CD4-positive, alpha-beta memory T cell (primary cell): ENCODE measurements around the gene SUN1. TPM values are rescaled to one million over a fixed set of nuclear protein-coding genes. Genes with fewer than 3 reads are reported as not detected.

ENCODE experiments used
- CTCF ChIA-PET: fragments of 350-600 bp; sonication (Branson Sonifier 250); formaldehyde crosslinking; loops from one replicate; lab custom pipeline; 2021; ENCODE audit warnings: inconsistent platforms; ENCODE audit not compliant: partially characterized antibody; lab: Charles Lee
- POLR2A ChIA-PET: fragments of 350-600 bp; sonication (Branson Sonifier 250); formaldehyde crosslinking; loops from one replicate; lab custom pipeline; 2021; ENCODE audit not compliant: partially characterized antibody; lab: Charles Lee
- DNase-seq, 5 donors: peaks; one replicate each; pipeline versions ENCODE4 v3.0.0 to v3.0.0-alpha.2; 2020 to 2022; ENCODE audit warnings: mixed read lengths in 1 of 5
- H3K27ac ChIP-seq: one replicate; pipeline ENCODE4 v1.7.0; 2013; ENCODE audit warnings: low read depth, low read length
- H3K27me3 ChIP-seq: 2 replicates; pipeline ENCODE4 v1.7.0; 2013; ENCODE audit warnings: mild to moderate bottlenecking, low read length, moderate library complexity; ENCODE audit not compliant: insufficient read depth
- H3K36me3 ChIP-seq: 2 replicates; pipeline ENCODE4 v1.7.0; 2013; ENCODE audit warnings: mild to moderate bottlenecking, low read length, moderate library complexity; ENCODE audit not compliant: insufficient read depth
- H3K4me1 ChIP-seq: 2 replicates; pipeline ENCODE4 v1.7.0; 2013; ENCODE audit warnings: mild to moderate bottlenecking, low read length, moderate library complexity; ENCODE audit not compliant: insufficient read depth
- H3K4me3 ChIP-seq, 2 donors: one replicate each; pipeline ENCODE4 v1.7.0; 2013; ENCODE audit warnings: low read length in 2 of 2, mild to moderate bottlenecking in 1 of 2
- H3K9me3 ChIP-seq, 2 donors: one replicate each; pipeline ENCODE4 v1.7.0; 2013; ENCODE audit warnings: low read length in 2 of 2, control low read depth in 1 of 2; ENCODE audit not compliant: control insufficient read depth in 1 of 2
- H3K27ac Mint-ChIP-seq, 7 donors: one replicate each; pipeline ENCODE4 v1.8.0; 2020 to 2021; ENCODE audit warnings: mixed read lengths in 7 of 7, mild to moderate bottlenecking in 6 of 7, inconsistent platforms in 3 of 7, moderate library complexity in 3 of 7
- H3K27me3 Mint-ChIP-seq, 2 donors: one replicate each; pipeline ENCODE4 v1.8.0; 2020 to 2021; ENCODE audit warnings: mixed read lengths in 2 of 2
- H3K36me3 Mint-ChIP-seq, 2 donors: one replicate each; pipeline ENCODE4 v1.8.0; 2020 to 2021; ENCODE audit warnings: mixed read lengths in 2 of 2, inconsistent platforms in 1 of 2, mild to moderate bottlenecking in 1 of 2
- H3K4me1 Mint-ChIP-seq, 4 donors: one replicate each; pipeline ENCODE4 v1.8.0; 2020 to 2021; ENCODE audit warnings: mixed read lengths in 4 of 4, mild to moderate bottlenecking in 1 of 4
- H3K4me3 Mint-ChIP-seq, 8 donors: one replicate each; pipeline ENCODE4 v1.8.0; 2020 to 2021; ENCODE audit warnings: mixed read lengths in 8 of 8, mild to moderate bottlenecking in 7 of 8, moderate library complexity in 6 of 8, inconsistent platforms in 3 of 8
- H3K9me3 Mint-ChIP-seq, 8 donors: one replicate each; pipeline ENCODE4 v1.8.0; 2020 to 2021; ENCODE audit warnings: mixed read lengths in 8 of 8, mild to moderate bottlenecking in 5 of 8, inconsistent platforms in 3 of 8, moderate library complexity in 1 of 8
- intact Hi-C: fragments of 100-400 bp; cut with micrococcal nuclease; formaldehyde crosslinking; loops from one replicate; pipeline ENCODE4 v1.15.1; 2023
- polyA plus RNA-seq, 2 donors: library from polyadenylated mRNA; unstranded; fragments of 300-500 nt; fragmentation: Illumina TruSeq; gene quantifications; one replicate each; pipeline ENCODE4 v1.2.3, GENCODE V29; 2021
- total RNA-seq, 2 experiments: library from RNA; stranded (reverse); gene quantifications; one replicate each; pipeline ENCODE4 v1.2.3, GENCODE V29; 2021

The SUN1 gene
- total and polyA plus RNA-seq, 4 experiments from 2014 or later: 53.7 to 210 (median 131) TPM

GRCh38 chr7:835021-835420, 2.7 kb downstream of the SUN1 start:
- no peaks in the 10 kb centered on the region for H3K9me3 Mint-ChIP-seq
- H3K36me3 ChIP-seq: peaks cover 3% of the 10 kb centered on the region
- peaks cover 9 to 48% of the 10 kb centered on the region in 2 donors for H3K36me3 Mint-ChIP-seq
- CTCF ChIA-PET: interaction anchor here (1.0 kb wide), 1 partner anchor 38 kb away, joined by 3 read pairs; no protein-coding TSS in a partner anchor
- intact Hi-C loops: no loop called here
- no peaks in the 10 kb centered on the region for H3K9me3 ChIP-seq
- no peak overlapping the region for H3K4me3 Mint-ChIP-seq
- no peaks in the 10 kb centered on the region for H3K27me3 Mint-ChIP-seq
- no peak for DNase-seq
- peaks cover 40% of the 10 kb centered on the region for H3K4me1 ChIP-seq
- no peaks in the 10 kb centered on the region for H3K27me3 ChIP-seq
- H3K27ac ChIP-seq: no peak overlapping the region
- no peak overlapping the region for H3K4me3 ChIP-seq
- POLR2A ChIA-PET: no interaction called here
- H3K4me1 Mint-ChIP-seq: peaks cover 29 to 61% (median 49%) of the 10 kb centered on the region in 4 donors
- H3K27ac Mint-ChIP-seq: peak overlapping the region in 3 of 7 donors; percentile 32 to 63 (median 57)

- H3K9me3 ChIP-seq: no peaks in the 10 kb centered on the region
- peaks cover 33% of the 10 kb centered on the region for H3K4me1 ChIP-seq
- no peak overlapping the region for H3K27ac ChIP-seq
- DNase-seq: no peak
- peaks cover 12 to 51% of the 10 kb centered on the region in 2 donors for H3K36me3 Mint-ChIP-seq
- peaks cover 23 to 54% (median 41%) of the 10 kb centered on the region in 4 donors for H3K4me1 Mint-ChIP-seq
- no peaks in the 10 kb centered on the region for H3K9me3 Mint-ChIP-seq
- H3K27ac Mint-ChIP-seq: peak overlapping the region in 6 of 7 donors; percentile 32 to 87 (median 60)
- CTCF ChIA-PET: no interaction called here
- intact Hi-C loops: no loop called here
- POLR2A ChIA-PET: no interaction called here
- no peak overlapping the region for H3K4me3 ChIP-seq
- H3K4me3 Mint-ChIP-seq: peak overlapping the region in 4 of 8 donors; percentile 10 to 70 (median 38)
- no peaks in the 10 kb centered on the region for H3K27me3 ChIP-seq
- H3K36me3 ChIP-seq: peaks cover 6% of the 10 kb centered on the region
- H3K27me3 Mint-ChIP-seq: no peaks in the 10 kb centered on the region
Measured at GRCh38 chr7:835485-836401, 3.5 kb downstream of the SUN1 start.

GRCh38 chr7:836429-836828, 4.2 kb downstream of the SUN1 start:
- Histone ChIP-seq H3K4me1 (peaks cover 26% of the 10 kb centered on the region), H3K4me3 (no peak overlapping the region), H3K27me3 (no peaks in the 10 kb centered on the region), H3K27ac (no peak overlapping the region), H3K36me3 (peaks cover 6% of the 10 kb centered on the region), H3K9me3 (no peaks in the 10 kb centered on the region)
- peaks cover 15 to 52% of the 10 kb centered on the region in 2 donors for H3K36me3 Mint-ChIP-seq
- peaks cover 18 to 47% (median 36%) of the 10 kb centered on the region in 4 donors for H3K4me1 Mint-ChIP-seq
- no peak overlapping the region for H3K4me3 Mint-ChIP-seq
- DNase-seq: no peak
- H3K27ac Mint-ChIP-seq: peak overlapping the region; percentile 8 to 81 (median 52)
- H3K9me3 Mint-ChIP-seq: no peaks in the 10 kb centered on the region
- intact Hi-C loops: no loop called here
- CTCF ChIA-PET: no interaction called here
- no peaks in the 10 kb centered on the region for H3K27me3 Mint-ChIP-seq
- POLR2A ChIA-PET: interaction anchor here (1.2 kb wide), 1 partner anchor 23 kb away, joined by 4 read pairs; no protein-coding TSS in a partner anchor

- Mint-ChIP-seq H3K9me3 (no peaks in the 10 kb centered on the region), H3K36me3 (peaks cover 18 to 52% of the 10 kb centered on the region in 2 donors), H3K4me3 (no peak overlapping the region), H3K27me3 (no peaks in the 10 kb centered on the region), H3K4me1 (peaks cover 14 to 42% (median 30%) of the 10 kb centered on the region in 4 donors), H3K27ac (peak overlapping the region in 4 of 7 donors; percentile 37 to 76 (median 56))
- Histone ChIP-seq H3K4me3 (no peak overlapping the region), H3K27ac (no peak overlapping the region), H3K36me3 (peaks cover 9% of the 10 kb centered on the region), H3K27me3 (no peaks in the 10 kb centered on the region), H3K9me3 (no peaks in the 10 kb centered on the region), H3K4me1 (peaks cover 20% of the 10 kb centered on the region)
- ChIA-PET POLR2A (interaction anchor here (1.2 kb wide), 1 partner anchor 24 kb away, joined by 4 read pairs; no protein-coding TSS in a partner anchor), CTCF (no interaction called here)
- DNase-seq: no peak
- intact Hi-C loops: no loop called here
Measured at GRCh38 chr7:837001-837400, 4.7 kb downstream of the SUN1 start.

- Histone ChIP-seq H3K4me1 (no peaks in the 10 kb centered on the region), H3K9me3 (no peaks in the 10 kb centered on the region), H3K27me3 (no peaks in the 10 kb centered on the region), H3K36me3 (peaks cover 40% of the 10 kb centered on the region), H3K4me3 (no peak overlapping the region), H3K27ac (no peak overlapping the region)
- H3K27ac Mint-ChIP-seq: peak overlapping the region in 1 of 7 donors; percentile 23
- ChIA-PET CTCF (interaction anchor here (1.3 to 2.3 kb wide), 2 partner anchors 15 to 33 kb away, joined by 4 to 7 read pairs; no protein-coding TSS in a partner anchor), POLR2A (no interaction called here)
- peaks cover 33 to 66% of the 10 kb centered on the region in 2 donors for H3K36me3 Mint-ChIP-seq
- H3K4me3 Mint-ChIP-seq: no peak overlapping the region
- no peaks in the 10 kb centered on the region for H3K27me3 Mint-ChIP-seq
- no peak for DNase-seq
- H3K4me1 Mint-ChIP-seq: peaks cover 4 to 20% (median 14%) of the 10 kb centered on the region in 4 donors
- no peaks in the 10 kb centered on the region for H3K9me3 Mint-ChIP-seq
- intact Hi-C loops: no loop called here
Measured at GRCh38 chr7:840001-840600, 7.8 kb downstream of the SUN1 start.

- CTCF ChIA-PET: interaction anchor here (0.7 kb wide), 1 partner anchor 8 kb away, joined by 3 read pairs; no protein-coding TSS in a partner anchor
- DNase-seq: no peak
- Histone ChIP-seq H3K4me1 (no peaks in the 10 kb centered on the region), H3K4me3 (no peak overlapping the region), H3K36me3 (peaks cover 41% of the 10 kb centered on the region), H3K9me3 (no peaks in the 10 kb centered on the region), H3K27ac (no peak overlapping the region), H3K27me3 (no peaks in the 10 kb centered on the region)
- Mint-ChIP-seq H3K36me3 (peaks cover 39 to 64% of the 10 kb centered on the region in 2 donors), H3K4me1 (peaks cover 3 to 12% (median 5%) of the 10 kb centered on the region in 4 donors), H3K27ac (peak overlapping the region in 2 of 7 donors; percentile 5 to 68), H3K9me3 (no peaks in the 10 kb centered on the region), H3K4me3 (no peak overlapping the region), H3K27me3 (no peaks in the 10 kb centered on the region)
- intact Hi-C loops: no loop called here
- POLR2A ChIA-PET: no interaction called here
Measured at GRCh38 chr7:841943-842342, 9.7 kb downstream of the SUN1 start.
